K562 (cell line): ENCODE results near the gene ZNF669. TPM values are rescaled to one million over a fixed set of nuclear protein-coding genes. Genes with fewer than 3 reads are reported as not detected.

Experiments used
- ATAC-seq: fragments of 200-7000 bp; cut with Tn5 transposase; 3 replicates; pipeline ENCODE4 v1.9.1; 2020; ENCODE audit warnings: moderate library complexity
- BruUV-seq: library from RNA; stranded (reverse); fragments of 400-500 nt; replicated peaks from 2 replicates; lab custom pipeline; 2021; lab: Mats Ljungman, UMichigan
- CTCF ChIA-PET: fragments of 300-600 bp; formaldehyde crosslinking; extraction: SDS; loops from one replicate; lab custom pipeline; 2021; ENCODE audit warnings: low intra/inter-chr PET ratio; lab: Yijun Ruan, JAX
- POLR2A ChIA-PET: fragments of 300-600, 350-650 bp; sonication (Branson Sonifier 250); formaldehyde crosslinking; extraction: SDS; loops from one replicate; lab custom pipeline; 2021; ENCODE audit warnings: antibody characterized with exemption, inconsistent platforms; lab: Yijun Ruan, JAX
- DNase-seq, 4 experiments: peaks; one replicate each; pipeline versions ENCODE4 v3.0.0 to v3.0.0-alpha.2; 2011 to 2018; ENCODE audit warnings: low spot score in 3 of 4, mixed read lengths in 3 of 4; ENCODE audit errors: extremely low read depth in 1 of 4
- FAIRE-seq: peaks from 2 replicates; lab custom pipeline; 2011; peaks lifted over from hg19 to GRCh38; lab: Jason Lieb, UNC
- H2AFZ ChIP-seq: 2 replicates; pipeline ENCODE4 v1.6.0; 2011; ENCODE audit warnings: low read depth, low read length, control low read depth, inconsistent platforms
- H3K27ac ChIP-seq: fragments of 200-600 bp; 3 replicates; pipeline ENCODE4 v1.8.0; 2011; ENCODE audit warnings: low read depth, mild to moderate bottlenecking, control low read depth, inconsistent platforms, low read length, moderate library complexity, mixed read lengths; ENCODE audit errors: extremely low read depth
- H3K27me3 ChIP-seq, 2 experiments: fragments of 300-600 bp in 1 of 2; 2 replicates in 1 of 2; 3 replicates in 1 of 2; pipeline versions ENCODE4 v1.6.0 to v1.8.0; 2011; ENCODE audit warnings: inconsistent platforms in 2 of 2, low read length in 2 of 2, mild to moderate bottlenecking in 1 of 2, mixed read lengths in 1 of 2, moderate library complexity in 1 of 2; ENCODE audit not compliant: control insufficient read depth in 2 of 2, insufficient read depth in 2 of 2
- H3K36me3 ChIP-seq: fragments of 300-600 bp; 3 replicates; pipeline ENCODE4 v1.8.0; 2011; ENCODE audit warnings: mild to moderate bottlenecking, low read length, inconsistent platforms; ENCODE audit not compliant: control insufficient read depth, insufficient read depth
- H3K4me1 ChIP-seq, 2 experiments: fragments of 200-600 bp in 1 of 2; replicated peaks in 1 of 2; 2 replicates in 1 of 2; 3 replicates in 1 of 2; pipeline versions ENCODE4 v1.5.1 to v1.8.0; 2011; ENCODE audit warnings: inconsistent platforms in 2 of 2, low read length in 2 of 2, mild to moderate bottlenecking in 1 of 2, mixed read lengths in 1 of 2, moderate library complexity in 1 of 2; ENCODE audit not compliant: control insufficient read depth in 2 of 2, insufficient read depth in 2 of 2
- H3K4me2 ChIP-seq: 2 replicates; pipeline ENCODE4 v1.6.1; 2011; ENCODE audit warnings: low read length, control low read depth, inconsistent platforms, mixed read lengths; ENCODE audit not compliant: insufficient read depth
- H3K4me3 ChIP-seq: fragments of 200-600 bp; sonication (generic), shearing (Covaris generic); 2 replicates; pipeline ENCODE4 v1.5.1; 2016; ENCODE audit warnings: control low read depth, inconsistent platforms
- H3K79me2 ChIP-seq: fragments of 200-600 bp; 3 replicates; pipeline ENCODE4 v1.8.0; 2011; ENCODE audit warnings: low read length, inconsistent platforms; ENCODE audit not compliant: control insufficient read depth, insufficient read depth
- H3K9ac ChIP-seq, 2 experiments: 2 replicates each; pipeline versions ENCODE4 v1.6.0 to v1.6.1; 2011; ENCODE audit warnings: low read depth in 2 of 2, low read length in 2 of 2, control low read depth in 1 of 2, inconsistent platforms in 1 of 2, mild to moderate bottlenecking in 1 of 2, mixed read lengths in 1 of 2; ENCODE audit not compliant: insufficient read depth in 1 of 2
- H3K9me1 ChIP-seq: one replicate; pipeline ENCODE4 v1.6.0; 2011; ENCODE audit warnings: inconsistent platforms, mild to moderate bottlenecking, low read length, moderate library complexity; ENCODE audit not compliant: control insufficient read depth, insufficient read depth
- H3K9me3 ChIP-seq: replicated peaks from 2 replicates; pipeline ENCODE4 v1.5.1; 2011; ENCODE audit warnings: low read depth, low read length, inconsistent platforms; ENCODE audit not compliant: control insufficient read depth, insufficient read depth
- H4K20me1 ChIP-seq: replicated peaks from 2 replicates; pipeline ENCODE4 v1.6.1; 2011; ENCODE audit warnings: low read length, inconsistent platforms, mixed read lengths; ENCODE audit not compliant: control insufficient read depth, insufficient read depth
- CBFA2T2 ChIP-seq: fragments of 450-650 bp; conservative IDR thresholded peaks from 2 replicates; pipeline ENCODE4 v1.6.1; 2017; ENCODE audit warnings: mild to moderate bottlenecking
- CBFB ChIP-seq: sonication (generic); formaldehyde crosslinking; IDR thresholded peaks from 2 replicates; pipeline ENCODE4 v1.4.0; 2020; ENCODE audit warnings: mild to moderate bottlenecking, missing genetic modification reagents
- CREB5 ChIP-seq: fragments of 250-450 bp; sonication (Bioruptor Pico); IDR thresholded peaks from 2 replicates; pipeline ENCODE4 v1.5.0; 2020; ENCODE audit warnings: mild to moderate bottlenecking
- HDAC3 ChIP-seq: fragments of 450-650 bp; IDR thresholded peaks from 2 replicates; pipeline ENCODE4 v1.6.1; 2018; ENCODE audit warnings: borderline replicate concordance, mild to moderate bottlenecking, moderate library complexity; ENCODE audit not compliant: partially characterized antibody
- MXI1 ChIP-seq: IDR thresholded peaks from 2 replicates; pipeline ENCODE4 v1.6.1; 2011; ENCODE audit warnings: low read depth, mild to moderate bottlenecking, improper control_type of control experiment, low read length
- PHB ChIP-seq: fragments of 250-450 bp; sonication (Bioruptor Pico); IDR thresholded peaks from 2 replicates; pipeline ENCODE4 v1.5.0; 2021
- PHB2 ChIP-seq: fragments of 450-650 bp; IDR thresholded peaks from 2 replicates; pipeline ENCODE4 v1.6.1; 2017; ENCODE audit warnings: low read depth
- PHF20 ChIP-seq: fragments of 450-650 bp; IDR thresholded peaks from 2 replicates; pipeline ENCODE4 v1.6.1; 2018; ENCODE audit not compliant: partially characterized antibody
- PREB ChIP-seq: sonication (generic); formaldehyde crosslinking; IDR thresholded peaks from 2 replicates; pipeline ENCODE4 v1.8.1; 2023; ENCODE audit warnings: mild to moderate bottlenecking, missing genetic modification reagents
- SMARCA4 ChIP-seq: fragments of 450-650 bp; IDR thresholded peaks from 2 replicates; pipeline ENCODE4 v1.6.1; 2016
- TCF15 ChIP-seq: fragments of 250-450 bp; sonication (Bioruptor Pico); IDR thresholded peaks from 2 replicates; pipeline ENCODE4 v1.8.0; 2022; ENCODE audit warnings: moderate library complexity, mild to moderate bottlenecking, inconsistent platforms
- ZNF146 ChIP-seq: IDR thresholded peaks from one replicate; pipeline ENCODE4 v1.6.1; 2018; ENCODE audit warnings: missing compliant biosample characterization; ENCODE audit not compliant: unreplicated experiment
- ZNF830 ChIP-seq: fragments of 250-450 bp; sonication (Bioruptor Pico); IDR thresholded peaks from 2 replicates; pipeline ENCODE4 v1.5.0; 2021; ENCODE audit warnings: mild to moderate bottlenecking
- WGBS: fragments of 100-300 bp; shearing (Covaris generic); methylation state at CpG from one replicate; pipeline ENCODE4 v1.1.6; 2016; ENCODE audit warnings: low coverage, mixed read lengths; ENCODE audit not compliant: insufficient coverage; ENCODE audit errors: missing lambda C conversion rate; 5-methylcytosine and 5-hydroxymethylcytosine counted together
- in situ Hi-C: fragments of 300-500 bp; cut with MboI; formaldehyde crosslinking; loops from 4 replicates; pipeline ENCODE4 v1.15.0; 2018; ENCODE audit warnings: inconsistent platforms, mixed read lengths
- intact Hi-C: fragments of 100-400 bp; cut with micrococcal nuclease; formaldehyde crosslinking; loops from 2 replicates; pipeline ENCODE4 v1.14.2; 2022
- polyA plus RNA-seq, 8 experiments: library from polyadenylated mRNA; depleted of rRNA in 4 of 8; stranded (reverse) in 5 of 8; unstranded in 3 of 8; fragments of >200 nt; fragmentation: Nextera tagmentation in 2 of 8; fragmentation: Illumina TruSeq in 1 of 8; extraction: Ambion mirVana in 2 of 8; extraction: Trizol in 1 of 8; gene quantifications; 2 replicates each; pipeline versions ENCODE4 v1.2.1 to v1.2.3, GENCODE V29; 2011 to 2014; ENCODE audit warnings: inconsistent platforms in 1 of 8, missing spikeins in 1 of 8
- total RNA-seq, 7 experiments: library from RNA; depleted of rRNA in 6 of 7; stranded (reverse); fragments of >200 nt in 6 of 7; fragmentation: Illumina TruSeq in 2 of 7; extraction: Trizol in 2 of 7; gene quantifications; 2 replicates each; pipeline versions ENCODE4 v1.2.1 to v1.2.3, GENCODE V29; 2011 to 2021; ENCODE audit warnings: low replicate concordance in 1 of 7
- TF ChIP-seq, protein P1 (sequence below): sonication (generic); formaldehyde crosslinking; IDR thresholded peaks from 2 replicates; pipeline ENCODE4 v1.8.1; 2023; ENCODE audit warnings: mild to moderate bottlenecking, missing genetic modification reagents, moderate library complexity
- TF ChIP-seq, protein P2 (sequence below): sonication (generic); formaldehyde crosslinking; IDR thresholded peaks from 2 replicates; pipeline ENCODE4 v1.8.1; 2023; ENCODE audit warnings: mild to moderate bottlenecking, missing genetic modification reagents

Gene ZNF669
- total and polyA plus RNA-seq, 9 of the 15 experiments (the other 6 are each of a cell fraction or from before 2014, with no cell fraction given): 5.3 to 18.3 (median 10.2) TPM

- peak overlapping the region; percentile 80 for H3K4me3 ChIP-seq
- H3K36me3 ChIP-seq: no peaks in the 10 kb centered on the region; the same call in 2 of the 3 replicates
- BruUV-seq: no TSS peak
- 2% methylated on average over 8 of the region's 8 CpGs for WGBS
- H3K27ac ChIP-seq: peak overlapping the region; percentile 85
- ATAC-seq: peak; percentile 2; the same call in 2 of the 3 replicates
- H3K9ac ChIP-seq: peak overlapping the region; percentile 93 to 100
- ChIA-PET CTCF (no interaction called here), POLR2A (interaction anchor here (0.6 to 1.6 kb wide), 2 partner anchors 255 to 271 kb away, joined by 3 to 5 read pairs; no protein-coding TSS in a partner anchor)
- peak in 1 of 4 experiments; percentile 17 for DNase-seq
- peaks cover 7% of the 10 kb centered on the region; the same call in 1 of the 2 replicates for H3K9me3 ChIP-seq
- no peaks in the 10 kb centered on the region for H3K27me3 ChIP-seq
- no peak for FAIRE-seq
- peaks cover 48% of the 10 kb centered on the region for H3K79me2 ChIP-seq
- intact Hi-C loops (loop anchor here (1.0 to 5.0 kb wide), 3 partner anchors 27 to 171 kb away; partner anchors contain the start of genes ZNF669 and ZNF695), in situ Hi-C loops (no loop called here)
- H3K4me1 ChIP-seq: peaks cover 8 to 11% of the 10 kb centered on the region in 2 experiments; a peak in 4 of 5 replicates
- H3K9me1 ChIP-seq: no peaks in the 10 kb centered on the region
- H4K20me1 ChIP-seq: no peaks in the 10 kb centered on the region
- H3K4me2 ChIP-seq: peak overlapping the region; percentile 87
- peak overlapping the region; percentile 97 for H2AFZ ChIP-seq
- TF ChIP-seq CBFA2T2: no peak
- TF ChIP-seq, protein P1, sequence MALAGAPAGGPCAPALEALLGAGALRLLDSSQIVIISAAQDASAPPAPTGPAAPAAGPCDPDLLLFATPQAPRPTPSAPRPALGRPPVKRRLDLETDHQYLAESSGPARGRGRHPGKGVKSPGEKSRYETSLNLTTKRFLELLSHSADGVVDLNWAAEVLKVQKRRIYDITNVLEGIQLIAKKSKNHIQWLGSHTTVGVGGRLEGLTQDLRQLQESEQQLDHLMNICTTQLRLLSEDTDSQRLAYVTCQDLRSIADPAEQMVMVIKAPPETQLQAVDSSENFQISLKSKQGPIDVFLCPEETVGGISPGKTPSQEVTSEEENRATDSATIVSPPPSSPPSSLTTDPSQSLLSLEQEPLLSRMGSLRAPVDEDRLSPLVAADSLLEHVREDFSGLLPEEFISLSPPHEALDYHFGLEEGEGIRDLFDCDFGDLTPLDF (CRISPR knock-in tag): no peak
- TF ChIP-seq TCF15 (CRISPR knock-in tag): no peak
- no peak for TF ChIP-seq MXI1
- TF ChIP-seq, protein P2, sequence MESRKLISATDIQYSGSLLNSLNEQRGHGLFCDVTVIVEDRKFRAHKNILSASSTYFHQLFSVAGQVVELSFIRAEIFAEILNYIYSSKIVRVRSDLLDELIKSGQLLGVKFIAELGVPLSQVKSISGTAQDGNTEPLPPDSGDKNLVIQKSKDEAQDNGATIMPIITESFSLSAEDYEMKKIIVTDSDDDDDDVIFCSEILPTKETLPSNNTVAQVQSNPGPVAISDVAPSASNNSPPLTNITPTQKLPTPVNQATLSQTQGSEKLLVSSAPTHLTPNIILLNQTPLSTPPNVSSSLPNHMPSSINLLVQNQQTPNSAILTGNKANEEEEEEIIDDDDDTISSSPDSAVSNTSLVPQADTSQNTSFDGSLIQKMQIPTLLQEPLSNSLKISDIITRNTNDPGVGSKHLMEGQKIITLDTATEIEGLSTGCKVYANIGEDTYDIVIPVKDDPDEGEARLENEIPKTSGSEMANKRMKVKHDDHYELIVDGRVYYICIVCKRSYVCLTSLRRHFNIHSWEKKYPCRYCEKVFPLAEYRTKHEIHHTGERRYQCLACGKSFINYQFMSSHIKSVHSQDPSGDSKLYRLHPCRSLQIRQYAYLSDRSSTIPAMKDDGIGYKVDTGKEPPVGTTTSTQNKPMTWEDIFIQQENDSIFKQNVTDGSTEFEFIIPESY (CRISPR knock-in tag): no peak
- TF ChIP-seq ZNF830 (CRISPR knock-in tag): no peak
- TF ChIP-seq PHB2: no peak
- 0 out of 2 replicates have a peak, but pooled peaks have one; percentile 3 for TF ChIP-seq SMARCA4
- TF ChIP-seq HDAC3: no peak
- no peak for TF ChIP-seq ZNF146 (CRISPR knock-in tag)
- TF ChIP-seq CREB5: no peak
- peak; percentile 71; the same call in 1 of the 2 replicates for TF ChIP-seq CBFB (CRISPR knock-in tag)
- TF ChIP-seq PREB: 0 out of 2 replicates have a peak, but pooled peaks have one; percentile 4
- TF ChIP-seq PHB (CRISPR knock-in tag): no peak
- TF ChIP-seq PHF20: no peak
These were observed 26.3 kb downstream of the ZNF669 start for GRCh38 chr1:247077876-247078257.
